Gastroesophageal sphincter (tissue), 3 donors: ENCODE results near the gene WASHC2A.
"Not testable (repeated sequence)": the region's sequence is repeated elsewhere in the genome, so short reads cannot be mapped to it uniquely, and the experiment has no call there.

Experiments
- CTCF ChIP-seq, 4 experiments: fragments of 200-600 bp in 2 of 4; fragments of 450-650 bp in 2 of 4; sonication (generic) in 1 of 4; IDR thresholded peaks; one replicate each; pipeline ENCODE4 v1.5.1; 2017 to 2019; ENCODE audit warnings: antibody characterized with exemption in 4 of 4, mild to moderate bottlenecking in 2 of 4, moderate library complexity in 2 of 4
- EP300 ChIP-seq: sonication (generic); formaldehyde crosslinking; IDR thresholded peaks from one replicate; pipeline ENCODE4 v1.6.1; 2017; ENCODE audit warnings: antibody characterized with exemption, mild to moderate bottlenecking
- POLR2A ChIP-seq, 2 donors: fragments of 450-650 bp; IDR thresholded peaks; one replicate each; pipeline ENCODE4 v1.6.1; 2017; ENCODE audit warnings: antibody characterized with exemption in 2 of 2, mild to moderate bottlenecking in 2 of 2, moderate library complexity in 1 of 2
- POLR2AphosphoS5 ChIP-seq: sonication (generic); formaldehyde crosslinking; IDR thresholded peaks from one replicate; pipeline ENCODE4 v1.6.1; 2017; ENCODE audit warnings: antibody characterized with exemption

GRCh38 chr10:50059946-50060345 lies 7.8 kb upstream of the WASHC2A start:
- TF ChIP-seq CTCF (IDR thresholded peaks at IDR 0.05); POLR2A (IDR thresholded peaks at IDR 0.05); POLR2AphosphoS5; EP300: not testable (repeated sequence)
